Brain microvascular endothelial cell (primary cell): ENCODE data around the gene SEMA3A.

ENCODE experiments used
- DNase-seq: peaks from one replicate; pipeline ENCODE4 v3.0.0-alpha.2; 2020
- H3K27ac ChIP-seq: fragments of 250-450 bp; sonication (Bioruptor Pico); 2 replicates; pipeline ENCODE4 v1.5.1; 2020; ENCODE audit warnings: mild to moderate bottlenecking, moderate library complexity
- H3K27me3 ChIP-seq: fragments of 250-450 bp; sonication (Bioruptor Pico); replicated peaks from 2 replicates; pipeline ENCODE4 v1.5.1; 2020; ENCODE audit warnings: mild to moderate bottlenecking
- H3K36me3 ChIP-seq: fragments of 250-450 bp; sonication (Bioruptor Pico); replicated peaks from 2 replicates; pipeline ENCODE4 v1.5.1; 2020; ENCODE audit warnings: mild to moderate bottlenecking
- H3K4me3 ChIP-seq: 2 replicates; pipeline ENCODE4 v1.5.1; 2011; ENCODE audit warnings: low read depth, mild to moderate bottlenecking, control low read depth, low read length, moderate library complexity
- in situ Hi-C: cut with HindIII; loops from 2 replicates; pipeline ENCODE4 v1.10.0; 2017; ENCODE audit warnings: low sequenced_read_pairs, low pct_ligation_motif_present
- TF ChIP-seq, protein P1 (sequence below): IDR thresholded peaks from 2 replicates; pipeline ENCODE4 v1.5.1; 2011; ENCODE audit warnings: low read depth, mild to moderate bottlenecking, moderate library complexity, low read length, control low read depth, inconsistent platforms; ENCODE audit errors: missing control alignments

SEMA3A gene

DNA sequence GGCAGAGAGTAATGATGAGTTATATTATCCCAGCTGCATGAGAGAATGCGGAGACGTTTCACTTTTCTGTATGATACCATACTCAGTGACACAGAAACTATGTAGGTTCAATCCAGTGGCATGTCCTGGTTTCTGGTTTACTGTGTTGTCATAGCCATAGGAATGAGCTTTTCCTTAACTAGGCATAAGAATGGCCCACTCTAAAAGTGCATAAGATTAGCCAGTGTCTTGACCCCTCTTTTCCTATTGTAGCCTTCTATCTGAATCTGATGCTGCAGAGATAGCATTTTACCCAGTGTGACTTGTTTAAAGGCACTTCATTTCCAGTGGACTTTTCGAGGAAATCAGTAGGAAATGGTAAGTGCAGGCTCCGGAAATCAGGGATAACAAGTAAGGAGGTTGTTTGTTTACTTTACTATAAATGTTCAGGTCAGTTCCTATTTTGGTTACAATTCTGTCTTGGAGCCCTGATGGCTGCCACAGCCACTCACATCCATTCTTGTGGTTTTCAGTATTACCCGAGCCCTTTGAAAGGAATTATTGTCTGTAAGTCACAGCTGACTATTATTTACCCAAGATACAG, 70.5 kb downstream of the SEMA3A start:
- in situ Hi-C loops = no loop called here
- TF ChIP-seq, protein P1, sequence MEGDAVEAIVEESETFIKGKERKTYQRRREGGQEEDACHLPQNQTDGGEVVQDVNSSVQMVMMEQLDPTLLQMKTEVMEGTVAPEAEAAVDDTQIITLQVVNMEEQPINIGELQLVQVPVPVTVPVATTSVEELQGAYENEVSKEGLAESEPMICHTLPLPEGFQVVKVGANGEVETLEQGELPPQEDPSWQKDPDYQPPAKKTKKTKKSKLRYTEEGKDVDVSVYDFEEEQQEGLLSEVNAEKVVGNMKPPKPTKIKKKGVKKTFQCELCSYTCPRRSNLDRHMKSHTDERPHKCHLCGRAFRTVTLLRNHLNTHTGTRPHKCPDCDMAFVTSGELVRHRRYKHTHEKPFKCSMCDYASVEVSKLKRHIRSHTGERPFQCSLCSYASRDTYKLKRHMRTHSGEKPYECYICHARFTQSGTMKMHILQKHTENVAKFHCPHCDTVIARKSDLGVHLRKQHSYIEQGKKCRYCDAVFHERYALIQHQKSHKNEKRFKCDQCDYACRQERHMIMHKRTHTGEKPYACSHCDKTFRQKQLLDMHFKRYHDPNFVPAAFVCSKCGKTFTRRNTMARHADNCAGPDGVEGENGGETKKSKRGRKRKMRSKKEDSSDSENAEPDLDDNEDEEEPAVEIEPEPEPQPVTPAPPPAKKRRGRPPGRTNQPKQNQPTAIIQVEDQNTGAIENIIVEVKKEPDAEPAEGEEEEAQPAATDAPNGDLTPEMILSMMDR = no peak
- Histone ChIP-seq H3K27me3 (no peaks in the 10 kb centered on the region), H3K27ac (peak overlapping the region; percentile 94), H3K36me3 (no peaks in the 10 kb centered on the region), H3K4me3 (peak overlapping the region; percentile 26)
- peak; percentile 82 for DNase-seq

DNA sequence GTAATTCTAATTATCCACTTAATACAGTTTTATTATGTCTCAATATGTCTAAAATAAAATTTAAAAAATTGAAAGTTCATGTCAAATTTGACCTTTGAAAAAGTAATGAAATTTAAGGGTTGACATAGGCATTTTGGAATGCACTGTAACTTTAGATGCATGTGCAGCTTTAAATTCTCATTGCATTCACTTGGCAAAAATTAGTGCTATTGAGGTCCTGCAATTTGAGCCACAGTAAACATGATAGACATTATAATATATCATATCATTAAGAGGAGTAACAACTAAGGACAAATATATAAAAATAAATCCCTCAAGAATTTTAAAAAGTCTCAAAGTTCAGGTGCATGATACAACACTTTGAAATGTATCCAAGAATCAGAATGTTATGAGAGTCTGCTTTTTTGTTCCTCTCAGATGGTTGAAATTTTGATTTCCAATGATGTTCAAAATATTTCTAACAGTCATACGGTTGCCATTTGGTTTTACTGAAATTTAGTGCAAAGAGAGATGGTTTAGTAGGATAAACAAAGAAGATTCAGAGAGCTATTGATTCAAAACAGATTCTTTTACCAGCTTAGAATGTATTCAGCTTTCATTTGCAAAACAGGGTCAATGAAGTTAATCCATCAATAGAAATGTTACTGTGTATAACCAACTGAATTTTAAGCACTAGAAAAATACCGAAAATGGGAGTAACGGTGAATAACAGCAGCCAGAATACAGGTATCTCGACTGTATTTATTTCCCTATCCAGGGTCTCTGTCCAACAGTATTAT, 71.8 kb downstream of the SEMA3A start:
- Histone ChIP-seq H3K27ac (no peak overlapping the region), H3K27me3 (no peaks in the 10 kb centered on the region), H3K36me3 (no peaks in the 10 kb centered on the region), H3K4me3 (no peak overlapping the region)
- TF ChIP-seq, protein P1 = no peak
- DNase-seq = no peak
- in situ Hi-C loops = no loop called here

DNA sequence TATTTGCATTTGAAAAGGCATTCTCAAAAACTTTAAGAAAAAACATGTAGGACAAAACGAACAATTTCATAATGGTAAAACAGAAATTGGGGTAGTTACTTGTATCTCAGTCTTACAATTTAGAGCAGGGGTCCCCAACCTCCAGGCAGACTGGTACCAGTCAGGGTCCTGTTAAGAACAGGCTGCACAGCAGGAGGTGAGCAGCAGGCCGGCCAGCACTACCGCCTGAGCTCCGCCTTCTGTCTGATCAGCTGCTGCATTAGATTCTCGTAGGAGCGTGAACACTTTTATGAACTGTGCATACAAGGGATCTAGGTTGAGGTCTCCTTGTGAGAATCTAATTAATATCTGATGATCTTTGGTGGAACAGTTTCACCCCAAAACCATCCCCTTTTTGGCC, 77.3 kb downstream of the SEMA3A start:
- Histone ChIP-seq H3K27me3 (no peaks in the 10 kb centered on the region), H3K36me3 (no peaks in the 10 kb centered on the region), H3K27ac (no peak overlapping the region), H3K4me3 (no peak overlapping the region)
- TF ChIP-seq, protein P1 = no peak
- DNase-seq = no peak
- in situ Hi-C loops = no loop called here

DNA sequence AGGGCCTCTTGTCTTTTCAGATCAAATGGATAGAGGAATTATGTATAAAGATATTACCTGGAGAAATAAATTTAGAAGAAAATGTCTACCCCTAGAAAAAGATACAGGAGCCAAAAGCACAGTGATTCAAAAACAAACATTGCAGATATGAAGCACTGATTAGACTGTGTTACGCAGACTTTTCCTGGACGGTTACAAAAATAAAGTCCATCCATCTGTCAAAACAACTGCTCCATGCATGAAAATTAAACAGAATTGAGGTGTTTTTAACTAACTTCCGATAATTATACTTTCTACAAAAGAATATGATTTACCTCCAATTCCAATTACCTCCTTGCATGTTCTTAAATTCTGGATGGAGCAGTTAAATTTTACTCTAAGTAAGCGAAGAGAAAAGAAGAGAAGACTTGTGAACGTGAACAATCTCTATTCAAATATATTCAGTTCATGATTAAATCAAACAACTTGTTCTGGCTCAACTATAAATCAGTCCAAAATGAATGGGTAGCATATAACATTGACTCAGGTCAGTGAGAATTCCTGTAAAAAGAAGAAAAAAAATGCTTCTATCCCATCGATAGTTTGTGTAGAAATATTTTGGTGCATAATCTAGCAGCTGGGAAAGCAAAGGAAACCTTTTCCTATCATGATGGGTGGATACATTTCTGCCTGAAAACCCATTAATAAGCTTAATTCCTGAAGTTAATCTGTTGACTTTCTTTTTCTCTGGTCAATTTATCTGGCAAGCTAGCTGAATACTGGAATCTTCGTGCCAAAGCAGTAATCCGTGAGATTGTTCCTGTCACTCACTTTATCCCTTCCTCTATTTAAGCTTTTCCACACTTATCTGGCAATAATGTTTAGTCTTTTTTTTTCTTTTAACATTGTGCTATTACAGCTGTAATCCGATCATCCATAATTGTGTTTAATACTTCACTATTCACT, 80.4 kb downstream of the SEMA3A start:
- in situ Hi-C loops = no loop called here
- peak; percentile 27 for DNase-seq

DNA sequence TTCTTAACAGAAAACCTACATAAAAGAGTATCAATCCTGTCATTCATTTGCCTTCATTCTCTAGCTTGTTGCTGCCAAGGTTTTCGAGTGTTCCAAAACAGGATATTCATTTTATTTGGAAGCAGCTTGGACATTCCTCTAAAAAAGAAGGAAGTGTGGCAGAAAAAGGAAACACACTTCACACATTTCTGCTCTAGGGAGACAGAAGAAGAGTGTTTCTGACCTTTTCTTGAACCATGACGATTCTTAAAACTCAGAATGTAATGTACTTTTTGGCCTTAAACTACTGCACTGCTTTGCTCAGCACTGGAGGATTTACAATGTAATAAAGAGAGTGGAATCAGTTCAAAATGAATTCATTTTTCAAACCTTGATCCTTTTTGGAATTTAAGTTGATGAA, 81.3 kb downstream of the SEMA3A start:
- Histone ChIP-seq H3K4me3 (no peak overlapping the region), H3K36me3 (no peaks in the 10 kb centered on the region), H3K27me3 (no peaks in the 10 kb centered on the region), H3K27ac (peak overlapping the region; percentile 19)
- TF ChIP-seq, protein P1 = no peak
- in situ Hi-C loops = no loop called here
- DNase-seq = peak; percentile 3

More for the DNA sequence above, 80.4 kb downstream of the SEMA3A start:
- H3K4me3 ChIP-seq = no peak overlapping the region
- H3K36me3 ChIP-seq = no peaks in the 10 kb centered on the region
- peak overlapping the region; percentile 19 for H3K27ac ChIP-seq
- TF ChIP-seq, protein P1 = no peak
- H3K27me3 ChIP-seq = no peaks in the 10 kb centered on the region
